ENCODE results near the gene ACSL1.

The ACSL1 gene

DNA sequence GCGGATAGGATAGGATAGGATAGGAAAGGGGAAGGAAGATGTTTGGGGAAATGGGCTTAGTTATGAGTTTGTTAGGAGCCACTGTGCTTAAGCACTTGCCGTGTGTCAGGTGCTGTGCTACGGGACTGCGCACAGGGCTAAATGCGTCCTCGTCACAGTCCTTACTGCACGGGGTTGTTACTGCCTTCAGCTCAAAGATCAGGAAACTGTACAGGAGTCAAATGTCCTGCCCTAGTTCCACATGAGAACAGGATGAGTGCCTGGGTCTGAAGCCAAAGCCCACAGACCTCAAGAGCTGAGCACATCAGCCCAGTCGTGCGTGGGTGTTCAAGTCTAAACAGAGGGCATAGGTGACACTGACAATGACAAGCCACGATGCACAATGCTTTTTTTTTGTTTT lies 15.0 kb downstream of the ACSL1 start:
- DNase-seq (ENCODE audit: low spot score) = no peak

DNA sequence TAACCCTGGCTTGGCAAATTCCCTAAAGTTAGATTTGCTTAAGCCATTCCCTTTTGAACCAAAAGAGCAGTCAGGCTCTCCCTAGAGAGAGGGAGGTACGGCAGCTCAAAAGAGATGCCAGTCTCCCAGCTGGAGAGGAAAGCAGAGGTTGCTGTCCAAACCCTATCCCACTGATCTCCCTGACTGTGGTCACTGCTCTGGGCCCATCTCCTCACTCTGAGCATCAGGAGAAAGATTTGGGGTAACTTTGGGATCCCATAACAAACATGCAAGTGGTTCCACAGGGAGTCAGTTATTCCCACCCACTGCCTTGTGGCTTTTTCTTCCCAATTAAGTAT lies 17.1 kb downstream of the ACSL1 start:
- DNase-seq (ENCODE audit: low spot score) = no peak

DNA sequence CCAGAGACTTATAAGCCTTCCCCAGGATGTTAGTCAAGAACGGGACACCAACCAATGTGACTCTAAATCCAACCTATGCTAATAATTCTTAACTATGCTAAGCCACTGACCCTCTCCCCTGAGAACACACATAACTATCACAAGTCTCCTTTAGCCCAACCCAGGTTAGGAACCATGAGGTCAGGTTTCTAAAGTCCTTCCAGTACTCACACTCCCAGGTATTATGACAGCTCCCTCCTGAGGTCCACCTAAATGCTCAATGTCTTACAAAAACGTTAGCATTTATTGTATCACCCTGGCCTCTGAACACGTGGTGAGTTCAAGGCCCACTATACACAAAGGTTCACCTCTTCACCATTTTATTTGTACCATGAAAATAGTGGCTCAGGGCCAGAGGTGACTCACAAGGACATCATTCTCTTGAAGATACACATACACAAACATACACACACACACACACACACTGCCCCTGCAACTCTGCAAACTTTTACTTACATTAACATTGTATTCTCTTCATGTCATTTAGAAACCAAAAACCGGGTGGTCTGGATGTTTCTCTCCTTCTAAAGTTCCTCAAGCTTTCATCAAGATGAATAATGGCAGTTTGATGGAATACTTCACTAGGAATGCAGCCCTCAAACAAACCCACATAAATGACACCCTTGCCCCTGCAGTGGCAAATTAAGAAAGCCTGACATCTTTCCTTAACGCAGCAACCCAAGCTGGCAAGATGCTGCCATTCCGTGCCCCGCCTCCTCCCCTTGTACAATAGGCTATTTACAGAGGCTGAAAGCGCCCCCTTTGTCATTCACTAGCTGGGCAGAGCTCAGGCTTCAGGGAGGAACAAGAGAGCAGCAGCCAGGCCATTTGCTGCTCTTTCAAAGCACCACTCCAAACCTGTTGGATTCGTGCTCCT lies 17.7 kb downstream of the ACSL1 start:
- peak; percentile 97 for DNase-seq (ENCODE audit: low spot score)

DNA sequence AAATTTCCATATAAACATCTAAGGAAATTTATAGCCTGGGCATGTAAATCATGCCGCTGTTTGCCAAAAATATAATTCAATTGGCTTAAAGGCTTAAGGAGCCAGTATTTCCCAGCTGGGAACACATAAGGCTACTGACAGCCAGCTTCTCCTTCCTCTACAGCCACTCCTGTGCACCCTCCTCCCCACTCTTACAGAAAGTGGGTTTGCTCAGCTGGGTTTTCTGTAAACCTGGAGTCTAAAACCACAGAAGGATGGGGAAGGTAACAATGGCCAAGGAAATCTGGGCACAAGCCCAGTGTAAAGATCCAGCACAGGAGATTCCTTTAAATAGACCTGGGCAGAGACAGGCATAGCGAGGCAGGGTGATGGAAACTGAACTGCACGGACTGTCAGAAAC lies 18.5 kb downstream of the ACSL1 start:
- peak; percentile 69 for DNase-seq (ENCODE audit: low spot score)

DNA sequence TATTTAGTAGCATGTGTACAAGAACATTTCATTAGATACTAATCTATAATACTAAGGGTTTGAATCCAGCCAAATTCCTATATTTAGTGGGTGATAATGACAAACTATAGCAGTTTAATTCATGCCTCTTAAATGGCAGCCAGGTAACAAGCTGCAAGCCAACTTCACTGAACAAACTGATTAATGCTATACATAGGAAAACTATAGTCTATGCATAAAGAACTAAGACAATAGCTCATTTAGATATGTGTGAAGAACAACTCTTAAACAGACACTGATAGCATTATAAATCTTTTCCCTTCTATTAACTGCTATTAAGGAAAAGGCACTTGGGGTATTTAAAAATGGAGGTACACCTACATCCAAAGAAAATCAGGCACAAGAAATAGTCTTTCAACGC lies 19.1 kb downstream of the ACSL1 start:
- DNase-seq (ENCODE audit: low spot score) = peak; percentile 53

DNA sequence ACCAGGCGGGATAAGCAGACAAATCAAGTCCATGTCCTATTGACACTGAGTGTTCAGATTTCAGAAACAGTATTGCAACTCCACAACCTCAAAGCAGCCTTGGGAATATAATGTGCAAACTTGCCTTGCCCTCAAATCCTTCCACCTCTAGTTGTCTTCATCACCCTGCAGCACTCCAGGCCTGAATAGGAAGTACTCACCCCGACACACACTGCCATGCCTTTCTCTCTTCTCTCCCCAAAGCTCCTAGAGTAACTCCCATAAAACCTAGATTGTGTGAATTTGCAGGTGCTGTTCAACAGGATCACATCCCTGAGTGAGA lies 19.6 kb downstream of the ACSL1 start:
- peak; percentile 73 for DNase-seq (ENCODE audit: low spot score)

DNA sequence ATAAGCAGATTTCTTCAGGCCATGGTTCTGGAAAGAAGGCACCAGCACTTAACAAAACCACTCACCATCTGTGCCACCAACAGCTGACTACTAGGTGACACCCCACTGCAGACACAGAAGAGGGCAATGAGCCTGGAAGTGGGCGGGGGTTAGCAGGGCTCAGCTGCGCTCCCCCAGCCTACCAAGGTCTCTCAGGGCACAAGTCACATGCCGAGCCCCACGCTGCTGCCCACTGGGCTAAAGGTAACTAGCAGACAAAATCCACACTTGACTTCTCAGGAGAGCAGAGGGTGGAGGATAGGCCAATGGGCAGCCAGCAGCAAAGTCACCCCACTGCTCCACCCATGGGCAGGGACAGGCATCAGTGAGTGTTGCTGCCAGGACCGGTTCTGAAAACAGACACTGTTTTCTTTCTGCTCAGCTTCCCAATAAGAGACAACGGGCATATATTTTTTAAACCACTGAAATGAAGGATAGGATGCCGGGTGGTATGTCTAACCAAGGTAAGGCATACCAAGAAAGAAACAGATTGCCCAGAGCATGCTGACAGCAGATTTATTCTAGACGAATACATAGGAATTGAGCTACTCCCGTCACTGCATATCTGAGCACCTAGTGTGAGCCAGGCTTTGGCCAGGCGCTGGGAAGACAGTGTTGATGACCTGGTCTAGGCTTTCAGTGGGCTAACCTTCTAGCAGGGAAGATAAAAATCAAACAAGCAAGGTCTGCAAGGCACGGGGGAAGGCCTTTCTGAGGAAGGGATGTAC lies 20.1 kb downstream of the ACSL1 start:
- DNase-seq (ENCODE audit: low spot score) = peak; percentile 91

DNA sequence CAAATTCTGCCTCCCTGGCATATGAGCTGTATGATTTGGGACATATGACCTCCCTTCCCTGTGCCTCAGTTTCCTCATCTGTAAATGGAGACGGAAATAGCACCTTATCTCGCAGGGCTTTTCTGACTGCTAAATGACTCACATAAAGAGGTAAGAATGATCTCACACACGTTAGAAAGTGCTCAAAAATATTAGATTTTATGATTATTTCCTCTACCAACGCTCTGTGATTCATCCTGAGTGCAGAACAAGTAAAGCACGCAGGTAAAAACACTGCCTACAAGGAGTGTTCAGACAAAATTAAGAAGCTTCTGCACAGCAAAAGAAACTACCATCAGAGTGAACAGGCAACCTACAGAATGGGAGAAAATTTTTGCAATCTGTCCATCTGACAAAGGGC lies 21.1 kb downstream of the ACSL1 start:
- DNase-seq (ENCODE audit: low spot score) = no peak

DNA sequence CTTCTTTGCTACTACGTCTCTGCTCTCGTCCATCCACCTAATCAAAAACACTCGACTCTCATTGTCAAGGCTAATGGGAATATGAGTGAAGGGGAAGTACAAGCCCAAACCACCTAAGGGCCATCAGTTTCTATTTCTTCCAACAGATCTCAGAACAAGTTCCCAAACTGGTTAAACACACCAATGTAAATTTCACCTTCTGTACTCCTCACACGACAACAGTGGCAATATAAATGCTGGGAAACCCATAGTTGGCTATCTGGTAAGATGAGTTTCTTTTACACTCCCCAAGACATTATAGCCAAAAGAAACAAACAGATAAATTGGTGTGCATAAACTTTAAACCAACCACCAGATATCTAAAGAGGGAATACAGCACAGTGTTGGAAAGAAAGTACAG lies 21.9 kb downstream of the ACSL1 start:
- DNase-seq (ENCODE audit: low spot score) = no peak

DNA sequence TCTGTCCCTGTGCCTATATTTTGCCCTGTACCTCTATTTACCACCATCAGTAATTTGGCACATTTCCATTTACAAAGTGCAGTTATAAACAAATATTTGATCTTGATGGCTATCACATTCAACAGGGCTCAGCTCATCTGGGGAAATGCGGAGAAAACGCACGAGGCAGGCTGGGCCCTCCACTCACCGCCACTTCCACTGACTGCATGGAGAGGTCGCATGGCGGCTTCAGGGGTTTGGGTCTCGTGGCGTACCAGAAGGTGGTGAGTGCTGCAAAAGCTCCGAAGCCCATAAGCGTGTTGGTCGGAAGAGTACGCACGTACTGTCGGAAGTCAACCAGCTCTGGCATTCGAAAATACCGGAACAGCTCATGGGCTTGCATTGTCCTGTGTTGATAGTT lies 22.6 kb downstream of the ACSL1 start:
- DNase-seq (ENCODE audit: low spot score) = no peak

DNA sequence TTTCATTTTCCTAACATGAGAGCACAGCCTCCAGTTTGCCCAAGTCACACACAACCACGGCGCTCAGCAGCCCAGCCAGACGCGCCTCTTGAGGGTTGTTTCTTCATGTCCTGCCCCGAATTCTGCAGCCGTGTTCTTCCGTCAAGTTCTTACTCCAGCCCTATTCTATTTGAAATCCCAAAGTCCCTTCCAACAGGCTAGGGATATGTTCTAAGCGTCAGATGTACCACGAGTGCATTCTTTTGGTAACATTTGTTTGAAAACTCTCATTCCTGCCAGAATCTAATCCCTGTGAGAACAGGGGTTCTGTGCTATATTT lies 23.1 kb downstream of the ACSL1 start:
- no peak for DNase-seq (ENCODE audit: low spot score)

DNA sequence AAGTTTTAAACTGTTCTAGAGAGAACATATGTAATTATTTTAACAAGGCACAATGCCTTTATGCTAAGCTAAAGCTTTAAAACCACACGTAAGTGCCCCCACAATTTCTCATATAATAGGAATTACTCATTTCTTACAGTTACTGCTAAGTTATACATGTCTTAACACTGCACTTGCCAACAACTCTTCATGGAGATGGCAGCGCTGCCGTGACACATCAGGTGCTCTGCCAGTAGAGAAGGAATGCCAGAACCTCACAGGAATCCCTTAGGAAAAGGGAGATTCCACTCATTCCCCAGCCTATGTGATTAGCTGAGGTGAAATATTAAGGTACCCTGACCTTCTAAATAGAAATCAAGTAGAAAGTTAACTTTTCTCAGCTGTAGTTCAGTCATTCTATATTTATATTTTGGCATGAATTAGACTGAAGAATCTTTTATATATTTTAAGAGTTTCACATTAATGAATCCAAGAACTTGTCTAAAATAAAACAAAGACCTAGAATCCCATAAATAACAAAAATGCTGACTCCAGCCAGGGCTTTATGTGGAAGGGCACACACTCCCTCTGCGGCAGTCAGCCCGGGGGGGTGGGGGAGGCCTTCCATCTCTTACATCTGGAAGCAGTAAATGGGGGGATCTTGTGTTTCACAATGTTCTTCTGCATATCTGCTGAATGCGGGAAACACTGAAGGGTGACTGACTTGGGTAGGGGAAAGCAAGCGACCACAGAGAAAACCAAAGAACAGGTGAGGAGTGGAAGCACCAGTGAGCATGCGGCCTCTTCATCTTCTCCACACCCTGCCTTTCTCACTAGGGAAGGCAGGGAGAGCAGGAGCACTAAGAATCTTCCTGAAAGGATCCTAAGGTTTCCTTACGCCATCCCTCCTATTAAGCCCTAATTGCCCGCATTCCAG lies 23.7 kb downstream of the ACSL1 start:
- no peak for DNase-seq (ENCODE audit: low spot score)

DNA sequence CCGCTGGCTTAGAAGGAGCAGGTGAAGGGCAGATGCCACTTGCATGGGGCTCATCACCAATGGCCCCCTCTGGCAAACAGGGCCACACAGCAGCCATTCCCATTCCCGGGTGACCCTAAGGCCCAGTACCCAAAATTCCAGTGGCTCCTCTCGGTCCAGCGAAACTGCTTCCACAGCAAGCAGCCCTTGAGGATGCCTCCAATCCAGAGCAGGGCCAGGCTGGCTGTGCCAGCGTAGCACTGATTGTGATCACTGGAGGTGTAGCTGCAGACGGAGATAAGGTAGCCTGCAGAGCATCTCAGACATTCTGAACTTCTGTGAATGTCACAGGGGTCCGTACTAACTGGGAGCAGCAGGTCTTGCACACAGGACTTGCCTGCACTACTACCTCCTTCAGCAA lies 27.3 kb downstream of the ACSL1 start:
- no peak for DNase-seq (ENCODE audit: low spot score)

DNA sequence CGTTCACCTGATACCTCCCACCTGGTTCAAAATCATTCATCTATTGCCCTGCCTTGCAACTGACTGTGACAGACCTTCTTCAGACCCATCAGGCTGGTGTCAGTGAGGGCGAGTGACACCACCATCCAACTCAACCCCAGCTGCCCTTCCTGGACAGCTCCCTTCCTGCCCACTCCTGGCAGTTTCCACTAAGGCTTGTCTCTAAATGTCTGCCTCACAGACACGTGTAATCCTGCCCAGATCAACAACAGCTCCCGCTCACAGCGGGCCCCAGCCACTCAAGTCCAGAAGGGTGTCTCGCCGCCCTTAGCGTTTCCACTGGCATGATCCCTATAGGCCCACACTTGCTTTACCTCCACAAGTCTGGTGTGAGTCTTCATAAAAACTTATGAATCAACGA lies 28.9 kb downstream of the ACSL1 start:
- no peak for DNase-seq (ENCODE audit: low spot score)

DNA sequence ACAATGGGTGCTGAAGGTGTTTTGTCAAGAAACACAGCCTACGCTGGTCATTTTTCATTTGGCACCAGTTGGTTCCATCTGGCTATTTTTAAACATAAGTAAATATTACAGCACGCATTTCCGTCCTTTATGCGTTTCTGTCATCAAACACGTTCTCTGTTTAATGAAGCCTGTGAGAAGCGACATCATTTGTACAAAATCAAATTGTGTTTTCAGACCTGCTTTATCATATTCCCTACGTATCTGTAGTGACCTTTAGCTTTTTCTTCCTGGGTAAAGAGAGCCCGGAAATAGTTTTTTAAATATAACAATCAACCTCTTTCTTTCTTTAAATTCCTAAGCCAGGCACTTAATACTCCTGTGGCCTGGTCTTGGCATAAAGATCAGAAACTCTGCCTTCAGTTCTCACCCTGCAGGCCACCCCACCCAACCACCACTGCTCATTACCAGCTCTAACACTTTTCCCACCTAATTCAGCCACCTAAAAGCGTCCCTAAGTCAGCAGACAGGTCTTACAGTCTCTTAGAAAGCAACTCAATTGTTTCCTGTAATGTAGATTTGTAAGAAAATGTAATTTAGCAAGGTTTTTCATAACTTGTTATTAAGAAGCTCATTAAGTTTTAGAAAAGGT lies 30.4 kb downstream of the ACSL1 start:
- DNase-seq (ENCODE audit: low spot score) = no peak

DNA sequence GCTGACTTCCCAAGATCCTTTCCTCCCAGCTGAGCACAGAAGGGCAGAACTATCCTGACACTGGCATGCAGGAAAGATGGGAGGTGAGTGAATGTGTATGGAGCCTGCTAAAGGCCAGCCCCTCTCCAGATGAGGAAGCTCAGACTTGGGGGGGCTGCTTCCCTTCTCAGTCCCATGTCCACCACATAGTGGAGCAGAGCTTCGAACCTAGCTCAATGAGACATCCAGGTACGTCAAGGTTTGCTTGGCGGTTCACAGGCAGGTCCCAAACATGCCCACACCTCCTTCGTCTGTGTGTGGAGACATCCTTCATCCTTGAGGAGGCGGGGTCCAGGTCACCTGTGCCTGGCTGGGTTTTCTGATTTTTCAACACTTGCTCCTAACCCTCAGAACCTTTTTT lies 31.3 kb downstream of the ACSL1 start:
- no peak for DNase-seq (ENCODE audit: low spot score)

DNA sequence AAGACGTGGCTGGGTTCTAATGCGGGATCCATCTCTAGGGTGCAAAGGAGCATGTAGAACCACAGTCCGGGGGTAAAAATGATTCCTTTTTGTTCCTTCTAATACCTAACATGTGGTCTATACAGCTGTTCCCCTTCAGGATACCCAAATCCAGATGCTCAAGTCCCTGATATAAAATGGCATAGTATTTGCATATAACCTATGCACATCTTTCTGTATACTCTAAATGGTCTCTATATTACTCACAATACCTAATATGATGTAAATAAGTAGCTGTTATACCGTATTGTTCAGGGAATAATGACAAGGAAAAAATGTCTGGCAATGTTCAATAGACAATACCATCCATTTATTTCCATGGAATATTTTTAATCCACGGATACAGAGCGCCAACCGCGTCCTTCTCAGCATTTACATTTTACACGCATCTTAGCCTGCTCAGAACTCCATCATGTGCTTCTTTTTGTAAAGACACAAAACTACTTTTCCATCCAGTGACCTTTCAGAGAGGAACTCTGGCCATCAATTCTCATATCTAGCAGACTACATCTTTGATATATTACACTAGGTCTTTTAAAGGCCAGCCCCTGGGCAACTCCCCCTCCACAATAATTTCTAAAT lies 31.9 kb downstream of the ACSL1 start:
- no peak for DNase-seq (ENCODE audit: low spot score)

DNA sequence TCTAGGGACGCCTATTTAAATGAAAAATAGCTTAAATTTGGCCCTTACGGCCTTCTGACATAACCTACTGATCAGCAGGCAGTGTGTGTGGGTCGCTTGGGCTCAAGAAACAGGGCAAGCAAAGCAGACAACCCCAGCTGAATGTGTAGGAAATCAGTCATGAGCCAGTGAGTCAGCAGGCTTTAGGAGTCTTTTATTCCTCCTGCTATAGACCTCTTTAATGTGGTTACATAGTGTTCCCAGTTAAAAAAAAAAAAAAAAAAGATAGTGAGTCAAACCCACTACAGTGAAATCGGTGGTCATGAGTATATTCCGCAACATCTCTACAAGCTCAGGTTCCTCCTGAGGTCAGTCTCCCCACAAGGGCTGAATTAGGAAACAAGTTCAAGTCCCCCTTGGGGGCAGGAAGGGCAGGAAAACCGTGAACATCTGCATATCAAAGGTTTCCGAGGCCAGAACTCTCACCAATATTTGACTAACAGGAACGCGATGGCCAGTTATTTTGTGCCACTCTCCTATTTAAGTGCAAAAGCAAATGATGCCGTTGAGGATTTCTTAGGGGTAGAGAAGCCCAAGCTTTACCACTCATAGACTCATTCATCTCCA lies 32.7 kb downstream of the ACSL1 start:
- peak; percentile 74 for DNase-seq (ENCODE audit: low spot score)

DNA sequence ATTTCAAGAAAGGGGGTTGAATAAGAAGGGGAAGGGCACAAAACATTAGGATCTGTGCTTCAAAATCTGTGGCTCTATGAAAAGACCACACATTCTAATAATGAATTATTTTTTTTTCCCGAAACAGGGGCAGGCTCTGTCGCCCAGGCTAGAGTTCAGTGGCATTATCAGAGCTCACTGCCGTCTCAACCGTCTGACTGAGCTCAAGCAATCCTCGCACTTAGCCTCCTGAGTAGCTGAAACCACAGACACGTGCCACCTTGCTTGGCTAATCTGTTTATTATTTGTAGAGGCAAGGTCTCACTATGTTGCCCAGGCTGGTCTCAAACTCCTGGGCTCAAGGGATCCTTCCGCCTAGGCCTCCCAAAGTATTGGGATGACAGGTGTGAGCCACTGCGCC lies 33.4 kb downstream of the ACSL1 start:
- no peak for DNase-seq (ENCODE audit: low spot score)

DNA sequence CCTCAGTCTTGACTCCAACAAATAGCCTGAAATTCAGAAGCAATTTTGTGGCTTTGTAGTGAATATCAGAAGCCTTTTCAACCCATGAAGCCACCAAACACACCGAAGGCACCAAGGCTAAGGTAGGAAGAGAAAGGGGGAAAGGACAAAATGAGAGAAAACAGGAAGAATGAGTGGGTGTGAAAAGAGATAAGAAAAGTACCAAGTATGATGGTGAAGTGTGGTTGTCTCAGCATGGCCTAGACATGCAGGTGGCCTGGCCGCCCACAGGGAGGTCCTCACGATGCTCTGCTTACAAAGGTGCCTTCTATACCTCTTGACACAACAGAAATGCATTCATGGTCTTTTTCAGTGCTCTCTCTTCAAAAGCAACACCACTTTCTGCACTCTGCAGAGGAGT lies 34.9 kb downstream of the ACSL1 start:
- DNase-seq (ENCODE audit: low spot score) = no peak

DNA sequence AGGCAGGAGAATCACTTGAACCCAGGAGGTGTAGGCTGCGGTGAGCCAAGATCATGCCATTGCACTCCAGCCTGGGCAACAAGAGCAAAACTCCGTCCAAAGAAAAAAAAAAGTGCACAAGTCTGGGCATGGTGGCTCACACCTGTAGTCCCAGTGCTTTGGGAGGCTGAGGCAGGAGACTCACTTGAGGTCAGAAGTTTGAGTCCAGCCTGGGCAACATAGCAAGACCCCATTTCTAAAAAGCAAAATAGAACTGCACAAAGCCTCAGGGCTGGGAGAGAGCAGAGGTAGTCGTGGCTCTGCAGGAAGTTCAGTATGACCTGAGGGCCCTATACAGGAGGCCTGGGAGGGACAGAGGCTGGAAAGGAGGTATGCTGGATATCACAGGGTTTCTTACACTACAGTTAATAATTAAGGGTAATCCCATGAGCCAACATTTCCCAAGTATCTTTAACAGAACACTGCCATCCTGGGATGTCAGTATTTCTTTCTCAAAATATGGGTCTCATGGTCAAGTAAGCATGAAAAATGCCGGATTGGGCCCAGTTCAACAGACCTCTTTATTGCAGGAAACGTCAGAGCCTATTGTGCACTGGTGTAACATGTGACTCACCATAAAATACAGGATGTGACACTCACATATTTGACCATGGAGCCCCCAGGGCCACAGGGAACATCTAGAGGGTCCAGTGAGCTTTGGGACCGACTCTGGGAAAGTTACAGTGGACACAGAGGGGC lies 37.8 kb downstream of the ACSL1 start:
- DNase-seq (ENCODE audit: low spot score) = no peak
